ENCODE data around the gene MAP2.

Gene MAP2

GRCh38 chr2:209532321-209532720, 108.5 kb downstream of the MAP2 start:
- DNase-seq = no peak

GRCh38 chr2:209533391-209533790, 109.5 kb downstream of the MAP2 start:
- no peak for DNase-seq

GRCh38 chr2:209534228-209534627, 110.4 kb downstream of the MAP2 start:
- DNase-seq = no peak

GRCh38 chr2:209536363-209536762, 112.5 kb downstream of the MAP2 start:
- DNase-seq = no peak

GRCh38 chr2:209547726-209548125, 123.9 kb downstream of the MAP2 start:
- no peak for DNase-seq

- no peak for DNase-seq
Observed at GRCh38 chr2:209549589-209549988, 125.7 kb downstream of the MAP2 start.

GRCh38 chr2:209553913-209554312, 130.1 kb downstream of the MAP2 start:
- DNase-seq = peak in 1 of 4 experiments; percentile 20

GRCh38 chr2:209556354-209556961, 132.6 kb downstream of the MAP2 start:
- peak; percentile 43 to 70 (median 50) for DNase-seq

- no peak for DNase-seq
Observed at GRCh38 chr2:209560911-209561310, 137.1 kb downstream of the MAP2 start.

- no peak for DNase-seq
Observed at GRCh38 chr2:209563453-209563852, 139.6 kb downstream of the MAP2 start.

- no peak for DNase-seq
Observed at GRCh38 chr2:209564816-209565215, 141.0 kb downstream of the MAP2 start.

- no peak for DNase-seq
Observed at GRCh38 chr2:209565896-209566582, 142.2 kb downstream of the MAP2 start.

GRCh38 chr2:209570194-209570593, 146.3 kb downstream of the MAP2 start:
- DNase-seq = no peak

- no peak for DNase-seq
Observed at GRCh38 chr2:209574515-209574914, 150.7 kb downstream of the MAP2 start.

- peak in 3 of 4 experiments; percentile 43 to 59 (median 59) for DNase-seq
Observed at GRCh38 chr2:209577376-209578357, 153.8 kb downstream of the MAP2 start.

- no peak for DNase-seq
Observed at GRCh38 chr2:209578394-209579001, 154.7 kb downstream of the MAP2 start.

- peak; percentile 8 to 39 (median 23) for DNase-seq
Observed at GRCh38 chr2:209579230-209579749, 155.4 kb downstream of the MAP2 start.

- DNase-seq = no peak
Observed at GRCh38 chr2:209581040-209581439, 157.2 kb downstream of the MAP2 start.

GRCh38 chr2:209582281-209582680, 158.4 kb downstream of the MAP2 start:
- no peak for DNase-seq

- DNase-seq = no peak
Observed at GRCh38 chr2:209584472-209584871, 160.6 kb downstream of the MAP2 start.

- peak in 1 of 4 experiments; percentile 3 for DNase-seq
Observed at GRCh38 chr2:209584915-209585314, 161.1 kb downstream of the MAP2 start.

- no peak for DNase-seq
Observed at GRCh38 chr2:209591021-209591420, 167.2 kb downstream of the MAP2 start.
